Measurements from ENCODE around the gene RCCD1.
"Not testable (repeated sequence)": the region's sequence is repeated elsewhere in the genome, so short reads cannot be mapped to it uniquely, and the experiment has no call there.

The RCCD1 gene

DNA sequence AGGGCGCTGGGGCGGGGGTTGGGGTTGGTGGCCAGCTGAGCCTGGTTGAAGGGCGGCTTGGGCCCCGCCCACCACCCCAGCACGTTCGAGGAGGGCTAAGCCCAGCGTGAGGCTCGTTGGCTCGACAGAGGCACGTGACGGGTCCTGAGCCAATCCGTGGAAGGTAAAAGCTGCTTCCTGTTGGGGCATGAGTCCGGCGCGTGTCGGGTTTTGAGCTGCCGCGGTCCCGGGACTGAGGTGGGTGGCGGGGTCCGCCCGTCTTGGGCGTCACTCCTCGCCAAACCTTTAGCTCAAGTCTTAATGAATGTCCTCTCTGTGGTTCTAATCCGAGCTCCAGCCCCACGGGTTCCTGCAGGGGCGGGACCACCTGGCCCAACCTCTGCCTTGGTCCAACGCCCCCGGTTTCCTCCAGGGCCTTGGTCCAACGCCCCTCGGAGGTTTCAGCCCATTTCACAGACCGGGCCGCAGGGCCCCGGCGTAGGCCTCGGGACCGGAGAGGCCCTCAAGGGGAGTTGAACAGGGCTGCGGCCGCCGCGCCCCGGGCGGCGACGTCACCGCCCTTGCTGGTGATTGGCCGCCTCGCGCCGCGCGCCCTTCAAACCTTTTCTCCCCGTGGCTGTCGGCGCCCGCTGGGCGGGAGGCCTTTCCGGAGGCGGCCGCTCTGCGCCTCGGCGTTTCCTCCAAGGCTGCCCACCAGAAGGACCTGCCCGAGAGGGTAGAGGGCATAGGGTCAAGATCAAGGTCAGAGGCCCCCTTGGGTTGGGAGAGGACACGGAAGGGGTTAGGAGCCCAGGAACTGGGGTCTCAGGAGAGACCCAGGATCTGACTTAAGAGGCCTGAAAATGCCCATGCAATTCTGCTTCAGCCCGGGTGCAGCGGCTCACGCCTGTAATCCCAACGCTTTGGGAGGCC, at the start of gene RCCD1:
Gene RCCD1, plus strand, starts transcription at position 173 of the 912 bp plus-strand sequence. CDS start 1,851 bp downstream, outside the sequence.
- peak; percentile 68 for DNase-seq

- DNase-seq = no peak
These were observed 49.1 kb upstream of the RCCD1 start for GRCh38 chr15:90905306-90906180.

DNA sequence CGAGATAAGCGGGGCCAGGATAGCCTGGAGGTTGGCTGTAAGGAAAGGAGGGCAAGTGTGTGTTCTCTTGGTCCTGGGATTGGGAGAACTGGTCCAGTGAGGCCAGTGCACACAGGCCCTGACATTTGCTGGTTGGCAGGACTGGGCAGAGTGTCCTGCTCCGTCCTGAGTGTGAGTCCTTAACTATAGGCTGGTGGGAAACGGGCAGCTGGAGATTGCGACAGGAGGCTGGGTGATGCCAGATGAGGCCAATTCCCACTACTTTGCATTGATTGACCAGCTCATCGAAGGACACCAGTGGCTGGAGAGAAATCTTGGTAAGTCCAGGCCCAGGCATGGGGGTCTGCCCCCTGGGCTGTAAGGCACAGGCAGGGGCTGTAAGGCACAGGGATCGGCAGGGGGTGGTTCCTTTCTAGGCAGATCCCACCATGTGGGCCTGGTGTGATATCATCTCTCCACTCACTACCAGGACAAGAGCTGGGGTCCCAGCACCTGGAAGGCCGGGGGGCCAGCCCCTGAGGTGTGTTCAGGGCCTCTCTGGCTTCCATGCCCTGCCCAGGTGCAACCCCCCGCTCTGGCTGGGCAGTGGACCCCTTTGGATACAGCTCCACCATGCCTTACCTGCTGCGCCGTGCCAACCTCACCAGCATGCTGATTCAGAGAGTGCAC, 48.4 kb upstream of the RCCD1 start:
- no peak for DNase-seq

- DNase-seq = no peak
These were observed 47.5 kb upstream of the RCCD1 start for GRCh38 chr15:90907051-90907660.

- no peak for DNase-seq
These were observed 46.7 kb upstream of the RCCD1 start for GRCh38 chr15:90907838-90908507.

GRCh38 chr15:90909449-90909848, 45.2 kb upstream of the RCCD1 start:
- DNase-seq = not testable (repeated sequence)

DNA sequence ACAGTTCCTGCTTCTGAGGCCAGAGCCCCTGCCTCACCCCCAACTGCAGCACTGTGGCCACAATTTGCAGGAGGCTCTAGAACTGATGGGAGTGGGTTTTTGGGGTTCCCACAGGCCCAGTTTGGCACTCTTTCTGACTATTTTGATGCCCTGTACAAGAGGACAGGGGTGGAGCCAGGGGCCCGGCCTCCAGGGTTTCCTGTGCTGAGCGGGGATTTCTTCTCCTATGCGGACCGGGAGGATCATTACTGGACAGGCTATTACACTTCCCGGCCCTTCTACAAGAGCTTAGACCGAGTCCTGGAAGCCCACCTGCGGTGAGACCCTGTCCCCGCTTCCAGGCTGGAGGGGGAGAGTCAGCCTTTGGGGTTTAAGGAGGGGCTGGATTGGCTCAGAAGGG, 44.7 kb upstream of the RCCD1 start:
- DNase-seq = no peak

GRCh38 chr15:90910441-90911301, 44.0 kb upstream of the RCCD1 start:
- DNase-seq = no peak

DNA sequence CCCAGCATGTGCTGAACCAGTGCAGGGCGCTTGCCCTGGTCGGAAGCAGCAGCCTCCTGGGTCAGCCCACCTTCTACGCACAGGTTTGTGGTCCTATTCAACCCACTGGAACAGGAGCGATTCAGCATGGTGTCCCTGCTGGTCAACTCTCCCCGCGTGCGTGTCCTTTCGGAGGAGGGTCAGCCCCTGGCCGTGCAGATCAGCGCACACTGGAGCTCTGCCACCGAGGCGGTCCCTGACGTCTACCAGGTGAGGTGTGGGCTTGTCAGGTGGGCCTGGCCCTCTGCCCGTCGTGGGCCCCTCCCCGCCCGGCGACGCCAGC, 43.4 kb upstream of the RCCD1 start:
- DNase-seq = no peak

- DNase-seq = no peak
These were observed 42.5 kb upstream of the RCCD1 start for GRCh38 chr15:90911906-90912769.

DNA sequence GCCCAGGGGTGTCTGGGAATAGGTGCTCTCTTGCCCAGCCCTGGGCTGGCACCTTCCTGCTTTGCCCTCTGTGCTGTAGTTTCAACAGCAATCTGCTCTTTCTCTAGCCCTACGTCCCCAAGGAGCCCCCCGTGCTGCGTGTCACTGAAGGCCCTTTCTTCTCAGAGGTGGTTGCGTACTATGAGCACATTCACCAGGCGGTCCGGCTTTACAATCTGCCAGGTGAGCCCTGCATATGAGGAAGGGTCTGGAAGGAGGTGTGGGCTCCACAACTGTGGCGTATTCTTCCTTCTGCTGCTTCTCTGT, 42.0 kb upstream of the RCCD1 start:
- DNase-seq = no peak

DNA sequence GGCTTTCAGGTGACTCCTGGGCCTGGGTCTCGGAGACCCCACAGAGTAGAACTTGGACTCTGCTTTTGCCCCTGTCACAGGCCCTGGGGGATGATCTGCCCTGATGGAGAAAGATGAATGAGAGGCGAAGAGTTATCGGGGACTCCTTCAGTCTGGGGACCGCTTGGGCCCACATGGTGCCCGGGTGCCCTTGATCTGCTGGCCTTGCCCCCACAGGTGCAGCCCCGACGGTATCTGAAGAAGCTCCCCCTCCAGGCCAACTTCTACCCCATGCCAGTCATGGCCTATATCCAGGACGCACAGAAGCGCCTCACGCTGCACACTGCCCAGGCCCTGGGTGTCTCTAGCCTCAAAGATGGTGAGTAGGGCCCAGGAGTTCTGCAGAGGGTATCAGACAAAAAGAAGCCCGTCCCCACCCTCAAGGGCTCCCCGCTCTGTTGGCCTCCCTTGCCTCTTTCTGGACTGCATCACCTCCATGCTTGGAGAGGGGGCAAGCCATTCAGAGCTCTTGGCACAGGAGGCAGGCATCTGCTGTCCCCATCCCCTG, 41.2 kb upstream of the RCCD1 start:
- no peak for DNase-seq

GRCh38 chr15:90914305-90915080, 40.2 kb upstream of the RCCD1 start:
- no peak for DNase-seq

- no peak for DNase-seq
These were observed 39.4 kb upstream of the RCCD1 start for GRCh38 chr15:90915216-90915807.

- no peak for DNase-seq
These were observed 38.8 kb upstream of the RCCD1 start for GRCh38 chr15:90915808-90916440.

DNA sequence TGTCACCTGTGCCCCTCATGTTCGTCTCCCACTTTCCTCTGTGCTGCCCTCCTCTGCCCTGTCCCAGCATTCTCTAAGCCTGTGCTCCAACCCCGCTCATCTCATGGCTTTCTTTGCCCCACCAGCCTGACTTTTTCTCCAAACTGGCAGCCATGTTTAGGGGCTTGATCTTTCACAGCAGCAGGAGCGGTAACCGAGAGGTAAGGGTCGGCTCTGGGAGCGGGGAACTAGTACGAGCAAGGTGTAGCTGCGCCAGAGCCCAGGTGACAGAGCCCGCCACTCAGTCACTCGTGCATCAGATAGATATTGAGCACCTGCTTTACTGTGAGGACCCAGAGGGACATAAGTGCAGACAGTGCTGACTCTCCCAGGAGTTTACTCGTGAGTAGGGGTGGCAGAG, 38.2 kb upstream of the RCCD1 start:
- no peak for DNase-seq

- no peak for DNase-seq
These were observed 37.1 kb upstream of the RCCD1 start for GRCh38 chr15:90917569-90917968.

DNA sequence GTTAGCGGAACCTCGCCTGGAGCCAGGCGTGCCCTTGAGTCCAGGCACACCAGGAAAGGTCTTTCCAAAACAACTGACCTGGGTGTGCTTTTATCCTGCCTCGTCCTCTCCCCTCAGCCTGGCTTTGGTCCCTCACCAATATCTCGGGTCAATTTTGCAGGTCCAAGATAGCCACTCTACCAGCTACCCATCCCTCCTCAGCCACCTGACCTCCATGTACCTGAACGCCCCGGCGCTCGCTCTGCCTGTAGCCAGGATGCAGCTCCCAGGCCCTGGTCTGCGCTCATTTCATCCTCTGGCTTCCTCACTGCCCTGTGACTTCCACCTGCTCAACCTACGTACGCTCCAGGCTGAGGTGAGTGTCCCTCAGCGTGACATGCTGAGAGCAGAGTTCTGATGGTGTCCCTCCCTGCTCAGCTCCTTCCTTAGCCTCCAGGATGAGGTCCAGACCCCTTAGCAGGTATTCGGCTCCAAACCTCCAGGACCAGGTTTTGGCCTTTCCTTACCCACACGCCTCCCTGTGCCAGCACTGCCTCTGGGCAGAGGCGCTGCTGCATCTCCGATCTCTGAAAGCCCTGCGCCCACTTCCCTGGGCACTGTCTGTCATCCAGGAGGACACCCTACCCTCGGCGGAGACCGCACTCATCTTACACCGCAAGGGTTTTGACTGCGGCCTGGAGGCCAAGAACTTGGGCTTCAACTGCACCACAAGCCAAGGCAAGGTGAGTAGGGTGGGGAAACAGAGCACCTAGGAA, 36.5 kb upstream of the RCCD1 start:
- no peak for DNase-seq

Data from SIG-M5 (cell line).